ENCODE measurements around the gene RBM33.
A peak's percentile ranks its signal among the peaks of the same experiment; 100 is the strongest.
"Not testable (repeated sequence)": the region's sequence is repeated elsewhere in the genome, so short reads cannot be mapped to it uniquely, and the experiment has no call there.

Gene RBM33

DNA sequence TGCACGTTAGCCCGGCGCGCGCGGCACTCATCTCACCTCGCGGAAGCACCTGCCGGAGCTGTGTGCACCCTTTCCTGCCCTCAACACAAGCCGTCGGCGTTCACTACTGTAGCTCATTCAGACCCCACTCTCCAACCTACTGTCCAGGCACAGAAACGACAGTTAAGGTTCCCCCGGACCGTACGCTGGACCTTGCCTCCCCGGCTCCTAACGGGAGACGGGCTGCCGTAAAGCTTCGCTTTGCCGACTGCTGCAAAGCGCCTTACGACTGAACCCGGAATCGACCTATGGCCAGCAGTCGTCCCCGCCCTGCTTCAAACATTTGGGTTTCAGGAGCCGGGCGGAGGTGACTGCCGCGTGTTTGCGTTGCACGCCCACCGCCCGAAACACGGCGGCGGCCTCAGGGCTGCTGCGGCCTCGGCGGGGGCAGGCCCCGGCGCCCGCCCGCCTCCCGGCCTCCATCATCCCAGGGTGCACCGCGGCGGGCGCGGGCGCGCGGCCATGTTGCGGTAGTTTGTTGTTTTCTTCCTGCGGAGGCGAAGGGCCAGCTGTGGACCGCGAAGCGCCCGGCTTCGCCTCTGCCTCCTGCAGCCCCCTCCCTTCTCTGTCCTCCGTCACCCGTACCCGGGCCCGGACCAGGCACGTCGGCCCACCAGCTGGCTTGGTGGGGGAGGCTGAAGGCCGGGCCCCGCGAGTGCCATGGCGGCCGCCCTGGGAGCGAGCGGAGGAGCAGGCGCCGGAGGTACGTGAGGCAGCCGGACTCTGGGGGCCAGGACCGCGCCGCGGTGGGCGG lies at the start of gene RBM33:
Gene RBM33 (plus strand): TSS at position 484 of the 793 bp plus-strand sequence. CDS start 216 bp downstream, at position 700.
- DNase-seq: peak; percentile 74

- DNase-seq: no peak
Observed at GRCh38 chr7:155594961-155595366, 49.5 kb upstream of the RBM33 start.

- no peak for DNase-seq
Observed at GRCh38 chr7:155597753-155598140, 46.7 kb upstream of the RBM33 start.

- DNase-seq: peak; percentile 29
Observed at GRCh38 chr7:155598810-155599210, 45.7 kb upstream of the RBM33 start.

DNA sequence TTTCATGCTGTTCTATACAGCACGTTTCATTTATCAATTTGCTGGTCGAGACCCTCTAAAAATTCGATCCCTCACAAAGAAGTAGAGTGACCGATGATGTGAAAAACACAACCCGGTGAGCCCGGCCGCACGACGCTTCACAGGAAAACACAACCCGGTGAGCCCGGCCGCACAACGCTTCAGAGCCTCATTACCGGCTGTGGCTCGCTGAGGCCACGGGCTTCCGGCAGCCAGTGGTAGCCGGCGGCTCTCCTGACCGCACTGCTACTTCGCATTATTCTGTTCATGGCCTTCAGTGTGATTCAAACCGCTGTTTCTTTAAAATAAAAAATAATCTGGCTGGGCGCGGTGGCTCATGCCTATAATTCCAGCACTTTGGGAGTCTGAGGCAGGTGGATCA lies 42.3 kb upstream of the RBM33 start:
- DNase-seq: no peak

- no peak for DNase-seq
Observed at GRCh38 chr7:155602750-155603149, 41.7 kb upstream of the RBM33 start.

GRCh38 chr7:155603205-155603857 lies 41.1 kb upstream of the RBM33 start:
- no peak for DNase-seq

DNA sequence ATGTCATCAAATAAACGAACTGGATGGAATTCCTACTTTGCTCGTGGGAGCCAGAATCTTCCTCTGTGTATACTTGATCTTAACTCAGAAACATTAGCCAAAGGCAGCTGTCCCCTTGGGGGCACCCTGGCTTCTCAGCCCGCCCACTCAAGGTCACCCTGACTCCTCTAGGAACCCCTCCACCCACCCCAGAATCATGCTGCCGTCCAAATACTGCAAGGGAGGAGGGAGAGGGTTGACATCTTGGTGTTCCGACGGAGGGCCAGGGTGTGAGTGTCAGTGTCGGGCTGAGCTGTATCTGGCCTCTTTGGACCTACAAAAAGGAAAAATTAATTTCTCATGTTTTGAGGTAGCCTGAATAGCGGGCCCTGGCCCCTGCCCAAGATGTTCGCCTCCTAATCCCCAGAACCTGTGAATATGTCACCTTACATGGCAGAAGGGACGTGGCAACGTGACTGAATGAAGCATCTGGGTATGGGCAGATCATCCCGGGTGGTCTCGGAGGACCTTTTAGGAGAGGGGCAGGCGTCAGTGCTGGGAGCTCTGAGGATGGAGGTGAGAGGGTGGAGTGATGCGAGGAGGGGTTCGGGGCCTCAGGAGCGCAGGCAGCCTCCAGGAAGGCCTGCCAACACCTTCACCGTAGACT lies 40.5 kb upstream of the RBM33 start:
- DNase-seq: no peak

DNA sequence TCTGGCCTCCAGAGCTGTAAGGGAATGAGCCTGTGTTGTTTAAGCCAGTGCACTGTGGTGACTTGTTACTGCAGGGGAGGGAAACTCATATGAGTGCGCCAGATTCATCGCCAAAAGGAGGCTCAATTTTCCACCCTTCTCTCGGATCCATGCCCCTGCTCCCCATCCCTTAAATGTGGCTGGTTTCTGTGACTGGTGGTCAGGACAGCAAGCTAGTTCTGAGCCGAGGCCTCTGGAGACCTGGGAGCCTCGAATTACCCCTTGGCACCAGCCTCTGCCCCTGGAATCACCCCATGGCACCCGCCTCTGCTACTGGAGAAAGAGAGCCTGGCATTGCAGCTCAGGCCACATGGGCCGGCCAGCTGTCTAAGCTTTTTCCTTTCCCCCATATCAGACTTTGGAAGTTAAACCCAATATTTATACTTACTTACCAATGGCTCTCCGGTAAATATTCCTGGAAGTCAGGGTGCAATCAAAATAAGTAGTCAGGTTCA lies 39.9 kb upstream of the RBM33 start:
- DNase-seq: no peak

GRCh38 chr7:155609185-155609584 lies 35.3 kb upstream of the RBM33 start:
- no peak for DNase-seq

GRCh38 chr7:155610633-155611193 lies 33.7 kb upstream of the RBM33 start:
- DNase-seq: no peak

DNA sequence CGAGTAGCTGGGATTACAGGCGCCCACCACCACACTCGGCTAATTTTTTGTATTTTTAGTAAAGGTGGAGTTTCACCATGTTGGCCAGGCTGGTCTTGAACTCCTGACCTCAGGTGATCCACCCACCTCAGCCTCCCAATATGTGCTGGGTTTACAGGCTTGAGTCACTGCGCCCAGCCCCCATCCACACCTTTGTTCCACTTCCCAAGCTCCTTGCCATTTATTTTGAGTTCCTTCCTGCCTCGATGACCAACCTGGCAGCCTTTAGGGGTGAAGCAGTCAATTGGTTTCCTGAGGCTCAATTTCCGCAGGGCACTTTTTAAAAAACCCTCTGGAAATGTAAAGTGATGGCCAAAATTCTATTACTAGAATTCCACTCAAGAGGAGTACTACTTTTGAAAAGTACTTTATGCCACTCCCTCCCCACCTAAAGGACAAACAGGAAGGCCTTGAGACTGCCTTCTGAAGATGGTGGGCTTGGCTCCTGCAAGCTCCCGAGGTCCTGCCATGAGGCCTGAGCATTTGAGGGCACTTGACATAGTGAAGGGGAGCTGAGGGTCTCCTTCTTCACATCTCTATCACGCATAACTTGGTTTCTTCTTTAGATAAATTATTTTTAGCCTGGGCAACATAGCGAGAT lies 32.5 kb upstream of the RBM33 start:
- no peak for DNase-seq

- no peak for DNase-seq
Observed at GRCh38 chr7:155612658-155613057, 31.8 kb upstream of the RBM33 start.

- not testable (repeated sequence) for DNase-seq
Observed at GRCh38 chr7:155615085-155615484, 29.4 kb upstream of the RBM33 start.

GRCh38 chr7:155618708-155619633 lies 25.5 kb upstream of the RBM33 start:
- no peak for DNase-seq

GRCh38 chr7:155619634-155620271 lies 24.7 kb upstream of the RBM33 start:
- no peak for DNase-seq

DNA sequence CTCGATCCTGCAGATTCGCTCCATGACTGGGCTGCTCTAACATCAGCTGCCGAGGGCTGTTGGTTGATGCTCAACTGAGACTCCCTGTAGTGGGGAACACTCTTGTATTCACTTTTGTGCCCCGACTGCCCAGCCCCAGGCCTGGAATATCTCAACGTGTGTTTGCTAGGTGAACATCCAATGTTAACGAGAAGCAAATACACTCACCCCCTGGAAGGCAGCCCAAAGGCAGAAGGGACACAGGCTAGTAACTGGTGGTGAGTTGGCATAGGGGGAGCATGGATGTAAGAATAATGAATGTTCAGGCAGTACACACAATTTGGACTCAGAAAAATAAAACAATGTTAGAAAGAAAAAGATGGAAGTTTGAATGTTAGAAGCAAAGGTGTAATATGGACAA lies 24.0 kb upstream of the RBM33 start:
- DNase-seq: no peak

GRCh38 chr7:155621418-155621980 lies 23.0 kb upstream of the RBM33 start:
- DNase-seq: no peak

GRCh38 chr7:155624412-155624811 lies 20.0 kb upstream of the RBM33 start:
- DNase-seq: no peak

- no peak for DNase-seq
Observed at GRCh38 chr7:155625557-155625956, 18.9 kb upstream of the RBM33 start.

GRCh38 chr7:155629171-155629570 lies 15.3 kb upstream of the RBM33 start:
- no peak for DNase-seq
